K562 (cell line): ENCODE results near the gene CSNK1G3. TPM values are rescaled to one million over a fixed set of nuclear protein-coding genes. Genes with fewer than 3 reads are reported as not detected.

Source experiments
- BRD9 ChIP-seq: fragments of 450-650 bp; IDR thresholded peaks from 2 replicates; pipeline ENCODE4 v1.6.1; 2018; ENCODE audit warnings: low read depth; ENCODE audit not compliant: partially characterized antibody
- CBFA2T2 ChIP-seq: fragments of 450-650 bp; conservative IDR thresholded peaks from 2 replicates; pipeline ENCODE4 v1.6.1; 2017; ENCODE audit warnings: mild to moderate bottlenecking
- CBX5 ChIP-seq: IDR thresholded peaks from 2 replicates; pipeline ENCODE4 v1.6.1; 2014; ENCODE audit warnings: low read depth, borderline replicate concordance
- CC2D1A ChIP-seq: fragments of 450-650 bp; IDR thresholded peaks from 2 replicates; pipeline ENCODE4 v1.6.1; 2017; ENCODE audit warnings: mild to moderate bottlenecking
- EP400 ChIP-seq: fragments of 450-650 bp; IDR thresholded peaks from 2 replicates; pipeline ENCODE4 v1.6.1; 2017; ENCODE audit warnings: antibody characterized with exemption, mild to moderate bottlenecking, moderate library complexity
- HMG20B ChIP-seq: fragments of 250-450 bp; sonication (Bioruptor Pico); IDR thresholded peaks from 2 replicates; pipeline ENCODE4 v1.5.0; 2021; ENCODE audit warnings: mild to moderate bottlenecking
- HNRNPH1 ChIP-seq: fragments of 200-400 bp; formaldehyde crosslinking; optimal IDR thresholded peaks from 2 replicates; pipeline ENCODE3; 2017; ENCODE audit warnings: low read depth, mild to moderate bottlenecking, low read length, moderate library complexity
- KAT8 ChIP-seq: fragments of 450-650 bp; IDR thresholded peaks from 2 replicates; pipeline ENCODE4 v1.6.1; 2016; ENCODE audit warnings: low read depth, mild to moderate bottlenecking
- MCM7 ChIP-seq, 2 experiments: fragments of 450-650 bp; IDR thresholded peaks; 2 replicates each; pipeline ENCODE4 v1.6.1; 2016 to 2018
- MXI1 ChIP-seq: IDR thresholded peaks from 2 replicates; pipeline ENCODE4 v1.6.1; 2011; ENCODE audit warnings: low read depth, mild to moderate bottlenecking, improper control_type of control experiment, low read length
- NCOR1 ChIP-seq: fragments of 450-650 bp; IDR thresholded peaks from 2 replicates; pipeline ENCODE4 v1.6.1; 2016; ENCODE audit warnings: mild to moderate bottlenecking, moderate library complexity
- NFE2L1 ChIP-seq: fragments of 450-650 bp; IDR thresholded peaks from 2 replicates; pipeline ENCODE4 v1.6.1; 2016; ENCODE audit warnings: missing genetic modification characterization, low read depth, mild to moderate bottlenecking, missing compliant biosample characterization, moderate library complexity, borderline replicate concordance
- RBM14 ChIP-seq: fragments of 200-400 bp; formaldehyde crosslinking; IDR thresholded peaks from 2 replicates; pipeline ENCODE4 v1.6.1; 2018; ENCODE audit warnings: low read depth, mild to moderate bottlenecking, low read length, moderate library complexity, borderline replicate concordance; ENCODE audit not compliant: insufficient read depth
- SOX6 ChIP-seq: fragments of 450-650 bp; IDR thresholded peaks from 2 replicates; pipeline ENCODE4 v1.6.1; 2014; ENCODE audit warnings: mild to moderate bottlenecking
- TRIM24 ChIP-seq, 2 experiments: fragments of 450-650 bp; IDR thresholded peaks; 2 replicates each; pipeline ENCODE4 v1.6.1; 2016
- ZBTB11 ChIP-seq, 3 experiments: fragments of 200-800 bp in 1 of 3; fragments of 250-450 bp in 1 of 3; fragments of 450-650 bp in 1 of 3; sonication (Bioruptor Pico) in 1 of 3; sonication (Bioruptor generic) in 1 of 3; formaldehyde crosslinking in 1 of 3; IDR thresholded peaks; 2 replicates each; pipeline versions ENCODE4 v1.6.1 to v1.8.0; 2016 to 2022; ENCODE audit warnings: mild to moderate bottlenecking in 2 of 3, missing genetic modification characterization in 2 of 3, missing compliant biosample characterization in 1 of 3, moderate library complexity in 1 of 3
- ZFX ChIP-seq: sonication (generic); formaldehyde crosslinking; IDR thresholded peaks from 2 replicates; pipeline ENCODE4 v1.8.0; 2022; ENCODE audit warnings: mild to moderate bottlenecking, missing genetic modification reagents, moderate library complexity
- polyA plus RNA-seq, 8 experiments: library from polyadenylated mRNA; depleted of rRNA in 4 of 8; stranded (reverse) in 5 of 8; unstranded in 3 of 8; fragments of >200 nt; fragmentation: Nextera tagmentation in 2 of 8; fragmentation: Illumina TruSeq in 1 of 8; extraction: Ambion mirVana in 2 of 8; extraction: Trizol in 1 of 8; gene quantifications; 2 replicates each; pipeline versions ENCODE4 v1.2.1 to v1.2.3, GENCODE V29; 2011 to 2014; ENCODE audit warnings: inconsistent platforms in 1 of 8, missing spikeins in 1 of 8
- total RNA-seq, 7 experiments: library from RNA; depleted of rRNA in 6 of 7; stranded (reverse); fragments of >200 nt in 6 of 7; fragmentation: Illumina TruSeq in 2 of 7; extraction: Trizol in 2 of 7; gene quantifications; 2 replicates each; pipeline versions ENCODE4 v1.2.1 to v1.2.3, GENCODE V29; 2011 to 2021; ENCODE audit warnings: low replicate concordance in 1 of 7
- TF ChIP-seq, protein P1 (sequence below): fragments of 250-450 bp; sonication (Bioruptor Pico); IDR thresholded peaks from 2 replicates; pipeline ENCODE4 v1.5.0; 2021
- TF ChIP-seq, protein P2 (sequence below): fragments of 450-650 bp; IDR thresholded peaks from one replicate; pipeline ENCODE4 v1.6.1; 2018; ENCODE audit warnings: mild to moderate bottlenecking, moderate library complexity; ENCODE audit not compliant: partially characterized antibody
- TF ChIP-seq, protein P3 (sequence below): sonication (generic); formaldehyde crosslinking; IDR thresholded peaks from 2 replicates; pipeline ENCODE4 v1.8.1; 2023; ENCODE audit warnings: mild to moderate bottlenecking, missing genetic modification reagents
- TF ChIP-seq, protein P4 (sequence below): fragments of 250-450 bp; sonication (Bioruptor Pico); IDR thresholded peaks from 2 replicates; pipeline ENCODE4 v1.8.0; 2021; ENCODE audit warnings: moderate library complexity, mild to moderate bottlenecking, inconsistent platforms

The CSNK1G3 gene
- total and polyA plus RNA-seq, 9 of the 15 experiments (the other 6 are each of a cell fraction or from before 2014, with no cell fraction given): 8.3 to 27.6 (median 16.5) TPM

DNA sequence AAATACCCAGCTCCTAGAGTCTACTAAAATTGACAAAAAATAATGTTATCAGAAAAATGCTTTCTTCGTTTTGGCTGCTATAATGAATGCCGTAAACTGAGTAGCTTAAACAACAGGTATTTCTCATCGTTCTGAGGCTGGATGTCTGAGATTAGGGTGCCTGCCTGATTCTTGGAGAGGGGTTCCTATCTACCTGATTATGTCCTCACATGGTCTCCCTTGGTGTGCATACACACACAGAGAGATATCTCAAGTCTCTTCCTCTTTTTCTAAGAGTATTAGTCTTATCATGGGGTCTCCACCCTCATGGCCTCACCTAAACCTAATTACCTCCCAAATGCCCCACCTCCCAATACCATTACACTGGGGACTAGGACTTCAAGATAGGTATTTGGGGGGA is 40.6 kb upstream of the CSNK1G3 start (continued):
- TF ChIP-seq, protein P1, sequence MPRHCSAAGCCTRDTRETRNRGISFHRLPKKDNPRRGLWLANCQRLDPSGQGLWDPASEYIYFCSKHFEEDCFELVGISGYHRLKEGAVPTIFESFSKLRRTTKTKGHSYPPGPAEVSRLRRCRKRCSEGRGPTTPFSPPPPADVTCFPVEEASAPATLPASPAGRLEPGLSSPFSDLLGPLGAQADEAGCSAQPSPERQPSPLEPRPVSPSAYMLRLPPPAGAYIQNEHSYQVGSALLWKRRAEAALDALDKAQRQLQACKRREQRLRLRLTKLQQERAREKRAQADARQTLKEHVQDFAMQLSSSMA (CRISPR knock-in tag): no peak
- TF ChIP-seq TRIM24 (IDR thresholded peaks at IDR 0.05): peak in 1 of 2 experiments; percentile 54; a peak in 1 of 4 replicates
- no peak for TF ChIP-seq CC2D1A
- no peak for TF ChIP-seq ZFX (CRISPR knock-in tag)
- TF ChIP-seq EP400: no peak
- TF ChIP-seq, protein P2, sequence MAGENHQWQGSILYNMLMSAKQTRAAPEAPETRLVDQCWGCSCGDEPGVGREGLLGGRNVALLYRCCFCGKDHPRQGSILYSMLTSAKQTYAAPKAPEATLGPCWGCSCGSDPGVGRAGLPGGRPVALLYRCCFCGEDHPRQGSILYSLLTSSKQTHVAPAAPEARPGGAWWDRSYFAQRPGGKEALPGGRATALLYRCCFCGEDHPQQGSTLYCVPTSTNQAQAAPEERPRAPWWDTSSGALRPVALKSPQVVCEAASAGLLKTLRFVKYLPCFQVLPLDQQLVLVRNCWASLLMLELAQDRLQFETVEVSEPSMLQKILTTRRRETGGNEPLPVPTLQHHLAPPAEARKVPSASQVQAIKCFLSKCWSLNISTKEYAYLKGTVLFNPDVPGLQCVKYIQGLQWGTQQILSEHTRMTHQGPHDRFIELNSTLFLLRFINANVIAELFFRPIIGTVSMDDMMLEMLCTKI: no peak
- TF ChIP-seq BRD9: no peak
- TF ChIP-seq, protein P3, sequence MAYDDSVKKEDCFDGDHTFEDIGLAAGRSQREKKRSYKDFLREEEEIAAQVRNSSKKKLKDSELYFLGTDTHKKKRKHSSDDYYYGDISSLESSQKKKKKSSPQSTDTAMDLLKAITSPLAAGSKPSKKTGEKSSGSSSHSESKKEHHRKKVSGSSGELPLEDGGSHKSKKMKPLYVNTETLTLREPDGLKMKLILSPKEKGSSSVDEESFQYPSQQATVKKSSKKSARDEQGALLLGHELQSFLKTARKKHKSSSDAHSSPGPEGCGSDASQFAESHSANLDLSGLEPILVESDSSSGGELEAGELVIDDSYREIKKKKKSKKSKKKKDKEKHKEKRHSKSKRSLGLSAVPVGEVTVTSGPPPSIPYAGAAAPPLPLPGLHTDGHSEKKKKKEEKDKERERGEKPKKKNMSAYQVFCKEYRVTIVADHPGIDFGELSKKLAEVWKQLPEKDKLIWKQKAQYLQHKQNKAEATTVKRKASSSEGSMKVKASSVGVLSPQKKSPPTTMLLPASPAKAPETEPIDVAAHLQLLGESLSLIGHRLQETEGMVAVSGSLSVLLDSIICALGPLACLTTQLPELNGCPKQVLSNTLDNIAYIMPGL (CRISPR knock-in tag): no peak
- no peak for TF ChIP-seq RBM14
- TF ChIP-seq ZBTB11 (CRISPR knock-in tag; IDR thresholded peaks at IDR 0.05): no peak
- TF ChIP-seq, protein P4, sequence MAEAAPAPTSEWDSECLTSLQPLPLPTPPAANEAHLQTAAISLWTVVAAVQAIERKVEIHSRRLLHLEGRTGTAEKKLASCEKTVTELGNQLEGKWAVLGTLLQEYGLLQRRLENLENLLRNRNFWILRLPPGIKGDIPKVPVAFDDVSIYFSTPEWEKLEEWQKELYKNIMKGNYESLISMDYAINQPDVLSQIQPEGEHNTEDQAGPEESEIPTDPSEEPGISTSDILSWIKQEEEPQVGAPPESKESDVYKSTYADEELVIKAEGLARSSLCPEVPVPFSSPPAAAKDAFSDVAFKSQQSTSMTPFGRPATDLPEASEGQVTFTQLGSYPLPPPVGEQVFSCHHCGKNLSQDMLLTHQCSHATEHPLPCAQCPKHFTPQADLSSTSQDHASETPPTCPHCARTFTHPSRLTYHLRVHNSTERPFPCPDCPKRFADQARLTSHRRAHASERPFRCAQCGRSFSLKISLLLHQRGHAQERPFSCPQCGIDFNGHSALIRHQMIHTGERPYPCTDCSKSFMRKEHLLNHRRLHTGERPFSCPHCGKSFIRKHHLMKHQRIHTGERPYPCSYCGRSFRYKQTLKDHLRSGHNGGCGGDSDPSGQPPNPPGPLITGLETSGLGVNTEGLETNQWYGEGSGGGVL: no peak
- TF ChIP-seq HNRNPH1: no peak
- no peak for TF ChIP-seq NFE2L1 (tag)
- no peak for TF ChIP-seq MXI1
- no peak for TF ChIP-seq MCM7 (IDR thresholded peaks at IDR 0.05)
- TF ChIP-seq HMG20B (CRISPR knock-in tag): no peak
- no peak for TF ChIP-seq KAT8
- TF ChIP-seq SOX6: 0 out of 2 replicates have a peak, but pooled peaks have one; percentile 37
- no peak for TF ChIP-seq CBX5
- peak; percentile 41 for TF ChIP-seq CBFA2T2
- peak; percentile 21; the same call in 1 of the 2 replicates for TF ChIP-seq NCOR1
